Prostate gland (tissue), 2 donors: ENCODE data around the gene TMED4.

Source experiments
- POLR2A ChIP-seq: fragments of 450-650 bp; IDR thresholded peaks from one replicate; pipeline ENCODE4 v1.6.1; 2016; ENCODE audit warnings: antibody characterized with exemption, mild to moderate bottlenecking
- POLR2AphosphoS5 ChIP-seq: sonication (generic); formaldehyde crosslinking; IDR thresholded peaks from one replicate; pipeline ENCODE4 v1.6.1; 2017; ENCODE audit warnings: antibody characterized with exemption
- TF ChIP-seq, protein P1 (sequence below), 4 experiments: fragments of 200-600 bp in 2 of 4; fragments of 450-650 bp in 2 of 4; sonication (generic) in 2 of 4; IDR thresholded peaks; 1 replicate in 3 of 4; 2 replicates in 1 of 4; pipeline ENCODE4 v1.5.1; 2016 to 2019; ENCODE audit warnings: antibody characterized with exemption in 4 of 4, mild to moderate bottlenecking in 2 of 4, moderate library complexity in 2 of 4

DNA sequence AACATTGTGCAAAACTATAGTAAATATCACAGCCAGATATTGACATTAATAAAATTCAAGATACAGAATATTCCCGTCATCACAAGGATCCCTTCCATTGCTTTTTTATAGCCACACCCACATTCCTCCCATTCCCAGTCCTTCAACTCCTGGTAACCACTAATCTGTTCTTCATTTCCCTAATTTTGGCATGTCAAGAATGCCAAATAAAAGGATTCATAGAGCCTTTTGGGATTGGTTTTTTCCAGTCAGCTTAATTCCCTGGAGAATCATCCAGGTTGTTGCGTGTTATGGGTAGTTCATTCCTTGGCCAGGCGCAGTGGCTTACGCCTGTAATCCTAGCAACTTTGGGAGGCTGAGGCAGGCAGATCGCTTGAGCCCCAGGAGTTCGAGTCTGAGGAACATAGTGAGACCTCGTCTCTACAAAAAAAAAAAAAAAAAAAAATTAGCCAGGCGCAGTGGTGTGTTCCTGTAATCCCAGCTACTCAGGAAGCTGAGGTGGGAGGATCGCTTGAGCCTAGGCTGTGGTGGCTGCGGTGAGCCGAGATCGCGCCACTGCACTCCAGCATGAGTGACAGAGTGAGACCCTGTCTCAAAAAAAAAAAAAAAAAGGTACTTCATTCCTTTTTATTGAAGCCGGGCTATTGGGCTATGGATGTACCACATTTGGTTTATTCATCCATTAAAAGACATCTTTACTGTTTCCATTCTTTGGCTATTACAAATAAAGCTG is 27.1 kb upstream of the TMED4 start:
- TF ChIP-seq, protein P1, sequence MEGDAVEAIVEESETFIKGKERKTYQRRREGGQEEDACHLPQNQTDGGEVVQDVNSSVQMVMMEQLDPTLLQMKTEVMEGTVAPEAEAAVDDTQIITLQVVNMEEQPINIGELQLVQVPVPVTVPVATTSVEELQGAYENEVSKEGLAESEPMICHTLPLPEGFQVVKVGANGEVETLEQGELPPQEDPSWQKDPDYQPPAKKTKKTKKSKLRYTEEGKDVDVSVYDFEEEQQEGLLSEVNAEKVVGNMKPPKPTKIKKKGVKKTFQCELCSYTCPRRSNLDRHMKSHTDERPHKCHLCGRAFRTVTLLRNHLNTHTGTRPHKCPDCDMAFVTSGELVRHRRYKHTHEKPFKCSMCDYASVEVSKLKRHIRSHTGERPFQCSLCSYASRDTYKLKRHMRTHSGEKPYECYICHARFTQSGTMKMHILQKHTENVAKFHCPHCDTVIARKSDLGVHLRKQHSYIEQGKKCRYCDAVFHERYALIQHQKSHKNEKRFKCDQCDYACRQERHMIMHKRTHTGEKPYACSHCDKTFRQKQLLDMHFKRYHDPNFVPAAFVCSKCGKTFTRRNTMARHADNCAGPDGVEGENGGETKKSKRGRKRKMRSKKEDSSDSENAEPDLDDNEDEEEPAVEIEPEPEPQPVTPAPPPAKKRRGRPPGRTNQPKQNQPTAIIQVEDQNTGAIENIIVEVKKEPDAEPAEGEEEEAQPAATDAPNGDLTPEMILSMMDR (IDR thresholded peaks at IDR 0.05): no peak
- TF ChIP-seq POLR2AphosphoS5 (no peak), POLR2A (no peak)
